ENCODE measurements around the gene RAB36.

The RAB36 gene

GRCh38 chr22:23206915-23207314, 61.6 kb downstream of the RAB36 start:
- DNase-seq (ENCODE audit: low read depth) = no peak

GRCh38 chr22:23207729-23208393, 62.6 kb downstream of the RAB36 start:
- no peak for DNase-seq (ENCODE audit: low read depth)

DNA sequence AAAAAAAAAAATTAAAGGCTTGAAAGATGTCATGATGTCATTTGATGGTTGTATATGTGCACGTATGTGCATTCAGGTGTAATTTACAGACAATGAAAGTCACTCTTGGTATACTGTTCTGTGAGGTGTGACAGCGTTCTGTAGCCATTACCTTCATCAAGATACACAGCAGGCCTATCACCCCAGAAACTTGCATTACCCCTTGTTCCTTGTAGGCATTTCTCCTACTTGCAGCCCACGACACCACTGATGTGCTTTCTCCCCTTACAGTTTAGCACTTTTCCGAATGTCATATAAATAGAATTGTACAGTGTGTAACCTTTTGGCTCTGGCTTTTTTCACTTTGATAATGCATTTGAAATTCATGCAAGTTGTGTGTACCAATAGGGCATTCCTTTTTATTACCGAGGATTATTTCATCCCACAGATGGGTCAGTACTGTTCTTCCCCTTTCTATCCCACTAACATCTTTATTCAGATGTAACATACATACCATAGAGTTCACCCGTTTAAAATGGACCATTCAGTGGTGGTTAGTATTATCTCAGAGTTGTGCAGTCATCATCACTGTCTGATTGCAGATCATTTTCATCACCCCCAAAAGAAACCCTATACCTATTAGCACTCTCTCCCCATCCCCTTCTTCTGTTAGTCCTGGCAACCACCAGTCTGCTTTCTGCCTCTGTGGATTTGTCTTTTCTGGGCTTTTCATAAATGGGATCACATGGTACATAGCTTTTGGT, 65.3 kb downstream of the RAB36 start:
- no peak for DNase-seq (ENCODE audit: low read depth)

GRCh38 chr22:23211622-23212021, 66.3 kb downstream of the RAB36 start:
- DNase-seq (ENCODE audit: low read depth) = no peak

GRCh38 chr22:23212061-23213021, 67.1 kb downstream of the RAB36 start:
- no peak for DNase-seq (ENCODE audit: low read depth)

- no peak for DNase-seq (ENCODE audit: low read depth)
These were observed 67.8 kb downstream of the RAB36 start for GRCh38 chr22:23213022-23213555.

- DNase-seq (ENCODE audit: low read depth) = no peak
These were observed 68.5 kb downstream of the RAB36 start for GRCh38 chr22:23213581-23214334.
